Prostate gland (tissue), 2 donors: ENCODE data around the gene COX7C.

Experiments used
- CTCF ChIP-seq, 4 experiments: fragments of 200-600 bp in 2 of 4; fragments of 450-650 bp in 2 of 4; sonication (generic) in 2 of 4; IDR thresholded peaks; 1 replicate in 3 of 4; 2 replicates in 1 of 4; pipeline ENCODE4 v1.5.1; 2016 to 2019; ENCODE audit warnings: antibody characterized with exemption in 4 of 4, mild to moderate bottlenecking in 2 of 4, moderate library complexity in 2 of 4
- POLR2AphosphoS5 ChIP-seq: sonication (generic); formaldehyde crosslinking; IDR thresholded peaks from one replicate; pipeline ENCODE4 v1.6.1; 2017; ENCODE audit warnings: antibody characterized with exemption

- TF ChIP-seq CTCF (IDR thresholded peaks at IDR 0.05): no peak
- TF ChIP-seq POLR2AphosphoS5: peak; percentile 97
Observed at GRCh38 chr5:86617756-86618576, at the start of gene COX7C.
